ENCODE measurements around the gene ICAM5. TPM values are rescaled to one million over a fixed set of nuclear protein-coding genes. Genes with fewer than 3 reads are reported as not detected.

Gene ICAM5
- total RNA-seq, 1 experiment from 2014 or later, result 19.5 TPM

DNA sequence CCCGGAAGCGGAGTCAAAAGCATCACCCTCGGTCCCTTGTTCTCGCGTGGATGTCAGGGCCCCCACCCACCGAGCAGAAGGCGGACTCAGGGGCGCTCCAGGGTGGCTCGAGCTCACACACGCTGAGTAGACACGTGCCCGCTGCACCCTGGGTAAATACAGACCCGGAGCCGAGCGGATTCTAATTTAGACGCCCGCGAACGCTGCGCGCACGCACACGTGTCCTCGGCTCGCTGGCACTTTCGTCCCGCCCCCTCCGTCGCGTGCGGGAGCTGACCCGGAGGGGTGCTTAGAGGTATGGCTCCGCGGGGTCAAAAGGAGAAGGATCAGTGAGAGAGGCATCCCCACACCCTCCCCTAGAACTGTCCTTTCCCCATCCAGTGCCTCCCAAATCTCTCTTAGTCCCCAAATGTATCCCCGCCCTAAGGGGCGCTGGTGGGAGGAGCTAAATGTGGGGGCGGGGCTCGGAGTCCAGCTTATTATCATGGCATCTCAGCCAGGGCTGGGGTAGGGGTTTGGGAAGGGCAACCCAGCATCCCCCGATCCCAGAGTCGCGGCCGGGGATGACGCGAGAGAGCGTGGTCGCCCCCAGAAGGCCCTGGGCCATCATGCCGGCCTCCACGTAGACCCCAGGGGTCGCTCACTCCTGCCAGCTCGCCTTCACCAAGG, 451 bp upstream of the ICAM5 start:
- no TSS peak for BruUV-seq (replicated peaks)
- no peak for DNase-seq (ENCODE audit: low read depth, low spot score)
- Histone ChIP-seq H3K36me3 (ENCODE audit: control insufficient read depth, insufficient read depth, low read length) (no peaks in the 10 kb centered on the region), H3K4me1 (ENCODE audit: control insufficient read depth, insufficient read depth, low read length) (peaks cover 14% of the 10 kb centered on the region; the same call in 1 of the 2 replicates), H3K27ac (ENCODE audit: low read length) (peak overlapping the region; percentile 75), H3K4me3 (ENCODE audit: low read depth in 2 of 2, low read length in 2 of 2) (peak overlapping the region; percentile 53 to 79), H3K9me3 (ENCODE audit: control insufficient read depth, insufficient read depth, low read depth, low read length) (no peaks in the 10 kb centered on the region), H3K27me3 (ENCODE audit: control insufficient read depth, insufficient read depth, low read length) (no peaks in the 10 kb centered on the region)
- peak; percentile 48 for ATAC-seq
- in situ Hi-C loops (cut with HindIII; ENCODE audit: low pct_unique_long_range_greater_than_20kb, low sequenced_read_pairs), result no loop called here
- ChIA-PET CTCF (interaction anchor here (0.7 to 1.3 kb wide), 4 partner anchors 20 to 99 kb away, joined by 4 to 6 read pairs (median 4); no protein-coding TSS in a partner anchor), POLR2A (interaction anchor here (0.5 to 2.6 kb wide), 4 partner anchors 18 to 108 kb away, joined by 3 to 12 read pairs (median 8); partner anchors contain the start of gene ICAM1)
- TF ChIP-seq, protein P1, sequence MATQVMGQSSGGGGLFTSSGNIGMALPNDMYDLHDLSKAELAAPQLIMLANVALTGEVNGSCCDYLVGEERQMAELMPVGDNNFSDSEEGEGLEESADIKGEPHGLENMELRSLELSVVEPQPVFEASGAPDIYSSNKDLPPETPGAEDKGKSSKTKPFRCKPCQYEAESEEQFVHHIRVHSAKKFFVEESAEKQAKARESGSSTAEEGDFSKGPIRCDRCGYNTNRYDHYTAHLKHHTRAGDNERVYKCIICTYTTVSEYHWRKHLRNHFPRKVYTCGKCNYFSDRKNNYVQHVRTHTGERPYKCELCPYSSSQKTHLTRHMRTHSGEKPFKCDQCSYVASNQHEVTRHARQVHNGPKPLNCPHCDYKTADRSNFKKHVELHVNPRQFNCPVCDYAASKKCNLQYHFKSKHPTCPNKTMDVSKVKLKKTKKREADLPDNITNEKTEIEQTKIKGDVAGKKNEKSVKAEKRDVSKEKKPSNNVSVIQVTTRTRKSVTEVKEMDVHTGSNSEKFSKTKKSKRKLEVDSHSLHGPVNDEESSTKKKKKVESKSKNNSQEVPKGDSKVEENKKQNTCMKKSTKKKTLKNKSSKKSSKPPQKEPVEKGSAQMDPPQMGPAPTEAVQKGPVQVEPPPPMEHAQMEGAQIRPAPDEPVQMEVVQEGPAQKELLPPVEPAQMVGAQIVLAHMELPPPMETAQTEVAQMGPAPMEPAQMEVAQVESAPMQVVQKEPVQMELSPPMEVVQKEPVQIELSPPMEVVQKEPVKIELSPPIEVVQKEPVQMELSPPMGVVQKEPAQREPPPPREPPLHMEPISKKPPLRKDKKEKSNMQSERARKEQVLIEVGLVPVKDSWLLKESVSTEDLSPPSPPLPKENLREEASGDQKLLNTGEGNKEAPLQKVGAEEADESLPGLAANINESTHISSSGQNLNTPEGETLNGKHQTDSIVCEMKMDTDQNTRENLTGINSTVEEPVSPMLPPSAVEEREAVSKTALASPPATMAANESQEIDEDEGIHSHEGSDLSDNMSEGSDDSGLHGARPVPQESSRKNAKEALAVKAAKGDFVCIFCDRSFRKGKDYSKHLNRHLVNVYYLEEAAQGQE (IDR thresholded peaks at IDR 0.05; ENCODE audit: insufficient read depth in 1 of 2, low read depth in 2 of 2, low read length in 1 of 2), result no peak
- TF ChIP-seq POLR2AphosphoS5 (IDR thresholded peaks at IDR 0.05; ENCODE audit: low read depth, low read length), result peak; percentile 41; the same call in 1 of the 2 replicates
- intact Hi-C loops (cut with micrococcal nuclease; ENCODE audit: unreplicated experiment), result no loop called here

GRCh38 chr19:10290357-10290875, 664 bp downstream of the ICAM5 start:
- BruUV-seq (replicated peaks), result TSS peak; percentile 76
- DNase-seq (ENCODE audit: low read depth, low spot score) (no peak), ATAC-seq (no peak)
- intact Hi-C loops (cut with micrococcal nuclease; ENCODE audit: unreplicated experiment) (no loop called here), in situ Hi-C loops (cut with HindIII; ENCODE audit: low pct_unique_long_range_greater_than_20kb, low sequenced_read_pairs) (no loop called here)
- Histone ChIP-seq H3K4me1 (ENCODE audit: control insufficient read depth, insufficient read depth, low read length) (peaks cover 14% of the 10 kb centered on the region; the same call in 1 of the 2 replicates), H3K9me3 (ENCODE audit: control insufficient read depth, insufficient read depth, low read depth, low read length) (no peaks in the 10 kb centered on the region), H3K4me3 (ENCODE audit: low read depth in 2 of 2, low read length in 2 of 2) (peak overlapping the region; percentile 53 to 79), H3K27me3 (ENCODE audit: control insufficient read depth, insufficient read depth, low read length) (no peaks in the 10 kb centered on the region), H3K36me3 (ENCODE audit: control insufficient read depth, insufficient read depth, low read length) (no peaks in the 10 kb centered on the region), H3K27ac (ENCODE audit: low read length) (peak overlapping the region; percentile 79)
- ChIA-PET POLR2A (interaction anchor here (0.6 to 2.6 kb wide), 3 partner anchors 19 to 99 kb away, joined by 3 to 11 read pairs (median 6); partner anchors contain the start of gene ICAM1), CTCF (interaction anchor here (0.9 kb wide), 1 partner anchor 31 kb away, joined by 6 read pairs; no protein-coding TSS in a partner anchor)
- TF ChIP-seq POLR2AphosphoS5 (IDR thresholded peaks at IDR 0.05; ENCODE audit: low read depth, low read length) (no peak), TCF7L2 (IDR thresholded peaks at IDR 0.05; ENCODE audit: low read depth, low read length) (no peak), SIN3A (IDR thresholded peaks at IDR 0.05; ENCODE audit: borderline replicate concordance, insufficient read depth, low read depth, low read length) (no peak)
- TF ChIP-seq, protein P1 (IDR thresholded peaks at IDR 0.05; ENCODE audit: insufficient read depth in 1 of 2, low read depth in 2 of 2, low read length in 1 of 2), result no peak
- TF ChIP-seq, protein P2, sequence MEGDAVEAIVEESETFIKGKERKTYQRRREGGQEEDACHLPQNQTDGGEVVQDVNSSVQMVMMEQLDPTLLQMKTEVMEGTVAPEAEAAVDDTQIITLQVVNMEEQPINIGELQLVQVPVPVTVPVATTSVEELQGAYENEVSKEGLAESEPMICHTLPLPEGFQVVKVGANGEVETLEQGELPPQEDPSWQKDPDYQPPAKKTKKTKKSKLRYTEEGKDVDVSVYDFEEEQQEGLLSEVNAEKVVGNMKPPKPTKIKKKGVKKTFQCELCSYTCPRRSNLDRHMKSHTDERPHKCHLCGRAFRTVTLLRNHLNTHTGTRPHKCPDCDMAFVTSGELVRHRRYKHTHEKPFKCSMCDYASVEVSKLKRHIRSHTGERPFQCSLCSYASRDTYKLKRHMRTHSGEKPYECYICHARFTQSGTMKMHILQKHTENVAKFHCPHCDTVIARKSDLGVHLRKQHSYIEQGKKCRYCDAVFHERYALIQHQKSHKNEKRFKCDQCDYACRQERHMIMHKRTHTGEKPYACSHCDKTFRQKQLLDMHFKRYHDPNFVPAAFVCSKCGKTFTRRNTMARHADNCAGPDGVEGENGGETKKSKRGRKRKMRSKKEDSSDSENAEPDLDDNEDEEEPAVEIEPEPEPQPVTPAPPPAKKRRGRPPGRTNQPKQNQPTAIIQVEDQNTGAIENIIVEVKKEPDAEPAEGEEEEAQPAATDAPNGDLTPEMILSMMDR (IDR thresholded peaks at IDR 0.05), result no peak

All from Panc1 (cell line).